ENCODE measurements around the gene MMGT1.
"Not testable (repeated sequence)": the region's sequence is repeated elsewhere in the genome, so short reads cannot be mapped to it uniquely, and the experiment has no call there.

Gene MMGT1

GRCh38 chrX:135931644-135932487, 41.9 kb downstream of the MMGT1 start:
- DNase-seq (ENCODE audit: low read depth) = peak; percentile 45
- no peak overlapping the region for H3K4me3 ChIP-seq (replicated peaks; ENCODE audit: low read depth, low read length)
- peak; percentile 65 for TF ChIP-seq CTCF (IDR thresholded peaks at IDR 0.05; ENCODE audit: low read length, missing control alignments)

DNA sequence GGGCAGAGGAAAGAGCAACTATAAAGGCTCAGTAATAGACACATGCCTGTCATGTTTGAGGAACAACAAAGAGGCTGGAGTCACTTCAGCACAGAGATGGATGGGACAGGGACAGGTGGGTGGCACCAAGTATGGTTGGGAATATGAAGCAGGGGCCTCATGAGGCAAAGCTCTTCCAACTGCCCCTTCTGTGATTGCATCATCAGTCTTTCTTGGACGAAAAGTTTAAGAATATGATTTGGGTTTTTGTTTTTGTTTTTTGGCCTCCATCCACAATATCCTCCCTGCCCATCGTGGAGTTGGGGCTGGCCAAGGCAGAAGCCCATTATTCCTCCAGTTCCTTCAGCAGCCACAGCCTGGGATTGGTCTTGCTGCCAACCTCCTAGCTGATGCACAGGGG, 45.9 kb downstream of the MMGT1 start:
- no peak for DNase-seq (ENCODE audit: low read depth)
- no peak overlapping the region for H3K4me3 ChIP-seq (replicated peaks; ENCODE audit: low read depth, low read length)
- TF ChIP-seq CTCF (IDR thresholded peaks at IDR 0.05; ENCODE audit: low read length, missing control alignments) = no peak

- no peak for DNase-seq (ENCODE audit: low read depth)
- TF ChIP-seq CTCF (IDR thresholded peaks at IDR 0.05; ENCODE audit: low read length, missing control alignments) = peak; percentile 11
- no peak overlapping the region for H3K4me3 ChIP-seq (replicated peaks; ENCODE audit: low read depth, low read length)
Measured at GRCh38 chrX:135923353-135923752, 50.4 kb downstream of the MMGT1 start.

- not testable (repeated sequence) for H3K4me3 ChIP-seq (replicated peaks; ENCODE audit: low read depth, low read length); DNase-seq (ENCODE audit: low read depth)
Measured at GRCh38 chrX:135920516-135920915, 53.3 kb downstream of the MMGT1 start.

DNA sequence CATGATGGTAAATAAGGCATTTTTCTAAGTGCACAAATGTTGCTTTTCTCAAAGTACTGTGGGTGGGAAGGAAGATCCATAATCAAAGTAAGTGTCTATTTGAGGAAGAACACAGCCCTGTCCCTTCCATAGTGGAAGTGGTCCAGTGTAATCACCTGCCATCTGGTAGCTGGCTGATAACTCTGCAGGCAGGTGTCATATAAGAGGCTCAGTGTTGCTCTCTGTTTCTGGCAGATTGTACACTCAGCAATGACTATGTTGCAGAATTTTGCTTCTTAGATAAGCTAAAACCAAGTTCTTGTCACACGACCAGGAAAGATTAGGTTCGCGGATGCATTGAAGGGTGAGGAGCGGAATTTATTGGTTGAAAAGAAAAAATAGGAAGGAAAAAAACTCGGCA, 59.4 kb downstream of the MMGT1 start:
- no peak for TF ChIP-seq CTCF (IDR thresholded peaks at IDR 0.05; ENCODE audit: low read length, missing control alignments)
- DNase-seq (ENCODE audit: low read depth) = no peak
- no peak overlapping the region for H3K4me3 ChIP-seq (replicated peaks; ENCODE audit: low read depth, low read length)

Data from fibroblast of pulmonary artery (primary cell).